ENCODE measurements around the gene SLC16A9. TPM values are rescaled to one million over a fixed set of nuclear protein-coding genes. Genes with fewer than 3 reads are reported as not detected.

The SLC16A9 gene
- total RNA-seq, 4 donors from 2014 or later, result 0.33 to 0.86 (median 0.45) TPM; not detected in 1

DNA sequence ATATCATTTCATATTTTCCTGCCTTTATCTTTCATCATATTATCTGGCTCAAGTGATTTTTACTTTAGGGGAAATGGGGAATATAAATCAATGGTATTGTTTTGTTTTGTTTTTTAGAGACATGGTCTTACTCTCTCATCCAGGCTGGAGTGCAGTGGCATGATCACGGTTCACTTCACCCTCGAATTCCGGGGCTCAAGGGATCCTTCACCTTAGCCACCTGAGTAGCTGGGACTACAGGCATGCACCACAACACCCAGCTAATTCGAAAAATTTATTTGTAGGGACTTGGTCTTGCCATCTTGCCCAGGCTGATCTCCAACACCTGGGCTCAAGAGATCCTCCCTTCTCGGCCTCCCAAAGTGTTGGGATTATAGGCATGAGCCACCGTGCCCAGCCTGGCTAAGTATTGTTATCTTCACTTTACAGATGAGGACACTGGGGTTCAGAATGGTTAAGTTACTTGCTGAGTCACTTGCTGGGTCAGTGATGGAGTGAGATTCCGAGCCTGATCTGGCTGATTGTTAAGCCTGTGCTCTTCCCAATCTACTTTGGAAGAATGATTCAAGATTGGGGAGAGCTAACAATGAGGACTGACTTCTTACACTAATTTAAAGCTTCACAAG is 3.7 kb upstream of the SLC16A9 start:
- no peaks in the 10 kb centered on the region for H3K9me3 ChIP-seq
- peaks cover 0 to 5% (median 0%) of the 10 kb centered on the region in 4 donors for H3K27me3 ChIP-seq
- no peak for DNase-seq (ENCODE audit: extremely low spot score)
- no peaks in the 10 kb centered on the region for H3K36me3 ChIP-seq
- WGBS, result 94% methylated on average over 7 of the region's 7 CpGs
- intact Hi-C loops (cut with DNase I), result no loop called here
- H3K27ac ChIP-seq (replicated peaks in 1 of 4), result no peak overlapping the region
- peaks cover 8 to 23% (median 17%) of the 10 kb centered on the region in 4 donors for H3K4me1 ChIP-seq
- TF ChIP-seq, protein P1, sequence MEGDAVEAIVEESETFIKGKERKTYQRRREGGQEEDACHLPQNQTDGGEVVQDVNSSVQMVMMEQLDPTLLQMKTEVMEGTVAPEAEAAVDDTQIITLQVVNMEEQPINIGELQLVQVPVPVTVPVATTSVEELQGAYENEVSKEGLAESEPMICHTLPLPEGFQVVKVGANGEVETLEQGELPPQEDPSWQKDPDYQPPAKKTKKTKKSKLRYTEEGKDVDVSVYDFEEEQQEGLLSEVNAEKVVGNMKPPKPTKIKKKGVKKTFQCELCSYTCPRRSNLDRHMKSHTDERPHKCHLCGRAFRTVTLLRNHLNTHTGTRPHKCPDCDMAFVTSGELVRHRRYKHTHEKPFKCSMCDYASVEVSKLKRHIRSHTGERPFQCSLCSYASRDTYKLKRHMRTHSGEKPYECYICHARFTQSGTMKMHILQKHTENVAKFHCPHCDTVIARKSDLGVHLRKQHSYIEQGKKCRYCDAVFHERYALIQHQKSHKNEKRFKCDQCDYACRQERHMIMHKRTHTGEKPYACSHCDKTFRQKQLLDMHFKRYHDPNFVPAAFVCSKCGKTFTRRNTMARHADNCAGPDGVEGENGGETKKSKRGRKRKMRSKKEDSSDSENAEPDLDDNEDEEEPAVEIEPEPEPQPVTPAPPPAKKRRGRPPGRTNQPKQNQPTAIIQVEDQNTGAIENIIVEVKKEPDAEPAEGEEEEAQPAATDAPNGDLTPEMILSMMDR (IDR thresholded peaks at IDR 0.05), result no peak
- no peak for TF ChIP-seq POLR2AphosphoS5 (IDR thresholded peaks at IDR 0.05)
- TF ChIP-seq EP300 (IDR thresholded peaks at IDR 0.05), result no peak
- no peak for TF ChIP-seq POLR2A (IDR thresholded peaks at IDR 0.05; ENCODE audit: low read depth)
- H3K4me3 ChIP-seq, result no peak overlapping the region

DNA sequence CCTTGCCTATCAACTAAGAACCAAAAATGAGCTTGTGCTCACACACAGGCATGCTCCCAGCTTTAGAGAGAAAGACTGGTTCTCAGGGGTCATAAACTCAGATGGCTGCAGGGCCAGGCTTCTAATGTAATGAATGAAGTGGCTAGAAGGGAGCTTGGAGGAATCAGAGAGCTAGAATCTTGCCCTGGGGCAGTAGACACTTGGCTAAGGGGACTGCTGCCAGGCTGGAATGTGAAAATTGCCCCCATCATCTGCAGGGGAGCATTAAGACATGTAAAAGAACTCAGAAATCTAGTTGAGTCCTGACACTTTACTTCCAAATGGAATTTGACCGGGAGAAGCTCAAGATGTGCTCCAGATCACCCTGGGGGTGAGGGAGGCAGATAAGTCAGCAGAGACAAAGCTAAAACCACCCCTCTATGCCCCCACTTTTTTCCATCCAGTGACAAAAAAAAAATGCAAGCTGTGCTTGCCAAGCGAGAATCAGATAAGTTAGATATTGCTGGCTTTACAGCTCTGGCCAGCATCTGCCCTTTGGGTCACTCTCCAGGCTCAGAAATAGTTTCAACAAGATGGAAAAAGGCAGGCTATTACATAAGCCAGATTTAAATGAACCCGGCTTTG is 2.3 kb upstream of the SLC16A9 start:
- Histone ChIP-seq H3K27ac (replicated peaks in 1 of 4) (no peak overlapping the region), H3K27me3 (peaks cover 0 to 5% (median 0%) of the 10 kb centered on the region in 4 donors), H3K4me3 (no peak overlapping the region), H3K36me3 (no peaks in the 10 kb centered on the region), H3K9me3 (no peaks in the 10 kb centered on the region), H3K4me1 (peaks cover 8 to 23% (median 17%) of the 10 kb centered on the region in 4 donors)
- intact Hi-C loops (cut with DNase I), result no loop called here
- no peak for DNase-seq (ENCODE audit: extremely low spot score)
- 71% methylated on average over 3 of the region's 3 CpGs for WGBS
- TF ChIP-seq EP300 (IDR thresholded peaks at IDR 0.05), result no peak
- TF ChIP-seq POLR2AphosphoS5 (IDR thresholded peaks at IDR 0.05), result no peak
- TF ChIP-seq, protein P1 (IDR thresholded peaks at IDR 0.05), result no peak
- TF ChIP-seq POLR2A (IDR thresholded peaks at IDR 0.05; ENCODE audit: low read depth), result no peak

DNA sequence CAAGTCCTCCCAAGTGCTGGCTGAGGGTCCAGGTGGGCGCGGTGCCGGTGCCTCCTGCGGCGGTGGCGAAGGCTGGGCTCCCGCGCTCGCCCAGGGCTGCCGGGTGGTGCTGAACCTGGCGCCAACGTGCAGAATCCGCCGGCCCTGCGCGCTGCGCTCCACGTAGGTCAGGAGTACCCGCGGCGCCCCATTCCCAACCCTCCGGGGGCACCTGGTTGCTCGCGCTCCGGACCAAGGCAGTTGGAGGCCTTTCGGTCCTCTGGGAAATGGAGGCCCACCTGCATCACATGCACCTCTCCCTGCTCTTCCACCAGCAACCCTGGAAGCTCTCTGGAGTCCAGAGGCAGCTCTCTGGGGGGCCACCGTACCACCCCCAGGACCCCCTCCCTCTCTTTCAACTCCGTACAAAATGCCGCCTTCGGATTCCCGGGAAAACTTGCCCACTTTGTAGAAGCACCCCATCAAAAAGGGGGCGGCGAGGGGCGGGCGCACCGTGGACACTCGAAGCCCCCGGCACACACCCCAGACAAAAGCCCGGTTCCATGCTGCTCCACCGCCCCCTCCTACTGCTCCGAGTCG is 745 bp downstream of the SLC16A9 start:
- Histone ChIP-seq H3K27ac (replicated peaks in 1 of 4) (peak overlapping the region in 1 of 4 donors; percentile 72), H3K27me3 (peaks cover 0 to 9% (median 0%) of the 10 kb centered on the region in 4 donors), H3K4me3 (peak overlapping the region; percentile 58 to 77 (median 71)), H3K4me1 (peaks cover 8 to 23% (median 17%) of the 10 kb centered on the region in 4 donors), H3K9me3 (no peaks in the 10 kb centered on the region), H3K36me3 (no peaks in the 10 kb centered on the region)
- TF ChIP-seq, protein P1 (IDR thresholded peaks at IDR 0.05), result no peak
- TF ChIP-seq POLR2A (IDR thresholded peaks at IDR 0.05; ENCODE audit: low read depth) (no peak), POLR2AphosphoS5 (IDR thresholded peaks at IDR 0.05) (no peak), EP300 (IDR thresholded peaks at IDR 0.05) (no peak)
- intact Hi-C loops (cut with DNase I), result no loop called here
- WGBS, result 0% methylated on average over 15 of the region's 42 CpGs
- DNase-seq (ENCODE audit: extremely low spot score), result no peak

DNA sequence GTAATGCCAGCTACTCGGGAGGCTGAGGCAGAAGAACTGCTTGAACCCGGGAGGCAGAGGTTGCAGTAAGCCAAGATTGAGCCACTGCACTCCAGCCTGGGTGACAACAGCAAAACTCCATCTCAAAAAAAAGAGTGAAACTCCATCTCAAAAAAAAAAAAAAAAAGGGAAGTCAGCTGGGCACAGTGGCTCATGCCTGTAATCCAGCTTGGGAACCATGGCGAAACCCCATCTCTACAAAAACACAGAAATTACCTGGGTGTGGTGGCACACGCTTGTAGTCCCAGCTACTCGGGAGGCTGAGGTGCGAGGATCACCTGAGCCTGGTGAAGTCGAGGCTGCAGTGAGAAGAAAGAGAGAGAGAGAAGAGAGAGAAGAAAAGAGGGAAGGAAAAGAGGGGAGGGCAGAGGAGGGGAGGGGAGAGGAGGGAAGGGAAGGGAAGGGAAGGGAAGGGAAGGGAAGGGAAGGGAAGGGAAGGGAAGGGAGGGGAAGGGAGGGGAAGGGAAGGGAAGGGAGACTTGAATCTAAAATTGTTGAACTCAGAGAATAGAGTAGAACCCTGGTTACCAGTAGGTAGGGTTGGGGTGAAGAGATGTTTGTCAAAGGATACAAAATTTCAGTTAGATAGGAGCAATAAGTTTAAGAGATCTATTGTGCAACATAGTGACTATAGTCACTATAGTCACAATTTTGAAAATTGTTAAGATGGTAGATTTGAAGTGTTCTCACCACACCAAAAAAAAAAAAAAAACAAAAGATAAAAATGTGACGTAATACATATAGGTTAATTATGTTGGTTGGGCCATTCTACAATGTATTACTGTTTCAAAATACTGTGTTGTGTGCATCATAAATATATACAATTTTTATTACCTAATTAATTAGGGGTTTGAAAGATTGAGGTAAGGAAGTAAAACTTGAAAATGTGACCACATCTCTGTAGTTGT is 2.5 kb downstream of the SLC16A9 start:
- 93% methylated on average over 8 of the region's 8 CpGs for WGBS
- TF ChIP-seq POLR2AphosphoS5 (IDR thresholded peaks at IDR 0.05), result no peak
- intact Hi-C loops (cut with DNase I), result no loop called here
- H3K36me3 ChIP-seq, result no peaks in the 10 kb centered on the region
- no peaks in the 10 kb centered on the region for H3K9me3 ChIP-seq
- H3K27me3 ChIP-seq, result peaks cover 0 to 9% (median 0%) of the 10 kb centered on the region in 4 donors
- no peak overlapping the region for H3K27ac ChIP-seq (replicated peaks in 1 of 4)
- H3K4me1 ChIP-seq, result peaks cover 8 to 23% (median 17%) of the 10 kb centered on the region in 4 donors
- H3K4me3 ChIP-seq, result no peak overlapping the region
- no peak for DNase-seq (ENCODE audit: extremely low spot score)

Measured in esophagus muscularis mucosa (tissue), 4 donors.